Ishikawa (cell line): ENCODE results near the gene CPNE4.

Experiments
- CEBPB ChIP-seq: IDR thresholded peaks from 2 replicates; pipeline ENCODE4 v1.6.1; 2012
- CREB1 ChIP-seq: IDR thresholded peaks from 2 replicates; pipeline ENCODE4 v1.6.1; 2012; ENCODE audit warnings: low read depth
- EP300 ChIP-seq: IDR thresholded peaks from 2 replicates; pipeline ENCODE4 v1.6.1; 2012; ENCODE audit warnings: borderline replicate concordance
- MAX ChIP-seq: IDR thresholded peaks from 2 replicates; pipeline ENCODE4 v1.6.1; 2012
- NFIC ChIP-seq: IDR thresholded peaks from 2 replicates; pipeline ENCODE4 v1.6.1; 2012
- REST ChIP-seq: IDR thresholded peaks from 2 replicates; pipeline ENCODE4 v1.6.1; 2012; ENCODE audit warnings: low read depth, mild to moderate bottlenecking
- TCF12 ChIP-seq: IDR thresholded peaks from 2 replicates; pipeline ENCODE4 v1.6.1; 2012; ENCODE audit warnings: low read depth
- TEAD4 ChIP-seq: IDR thresholded peaks from 2 replicates; pipeline ENCODE4 v1.6.1; 2012
- YY1 ChIP-seq: IDR thresholded peaks from 2 replicates; pipeline ENCODE4 v1.6.1; 2012; ENCODE audit warnings: low read depth

GRCh38 chr3:131843174-131843573, 191.6 kb downstream of the CPNE4 start:
- TF ChIP-seq EP300 (no peak), CEBPB (no peak), REST (no peak), MAX (no peak), NFIC (no peak), YY1 (no peak), CREB1 (no peak), TEAD4 (no peak), TCF12 (no peak)
